SK-N-SH treated with all-trans-retinoic acid at 6 μM for 48 hours (cell line): ENCODE measurements around the gene F8.

Source experiments
- BACH2 ChIP-seq: fragments of 250-450 bp; sonication (Bioruptor Pico); IDR thresholded peaks from 2 replicates; pipeline ENCODE4 v1.9.0; 2021; ENCODE audit warnings: mild to moderate bottlenecking, borderline replicate concordance
- ESRRG ChIP-seq: fragments of 250-450 bp; sonication (Bioruptor Pico); IDR thresholded peaks from 2 replicates; pipeline ENCODE4 v1.6.1; 2021; ENCODE audit warnings: mild to moderate bottlenecking
- GLIS3 ChIP-seq: fragments of 250-450 bp; sonication (Bioruptor Pico); IDR thresholded peaks from 2 replicates; pipeline ENCODE4 v1.5.0; 2020; ENCODE audit warnings: mild to moderate bottlenecking, moderate library complexity
- RARB ChIP-seq: fragments of 250-450 bp; sonication (Bioruptor Pico); IDR thresholded peaks from 2 replicates; pipeline ENCODE4 v1.8.0; 2021; ENCODE audit warnings: mild to moderate bottlenecking, moderate library complexity
- SNAI2 ChIP-seq: fragments of 250-450 bp; sonication (Bioruptor Pico); IDR thresholded peaks from 2 replicates; pipeline ENCODE4 v1.5.0; 2020; ENCODE audit warnings: mild to moderate bottlenecking, moderate library complexity
- ZFP3 ChIP-seq: fragments of 250-450 bp; sonication (Bioruptor Pico); IDR thresholded peaks from 2 replicates; pipeline ENCODE4 v1.5.0; 2020; ENCODE audit warnings: mild to moderate bottlenecking, moderate library complexity
- ZNF565 ChIP-seq: fragments of 450-650 bp; formaldehyde crosslinking; conservative IDR thresholded peaks from 2 replicates; pipeline ENCODE4 v1.5.0; 2020; ENCODE audit warnings: low read depth, mild to moderate bottlenecking, moderate library complexity
- TF ChIP-seq, protein P1 (sequence below): fragments of 250-450 bp; sonication (Bioruptor Pico); IDR thresholded peaks from 2 replicates; pipeline ENCODE4 v1.8.0; 2020; ENCODE audit warnings: mild to moderate bottlenecking, moderate library complexity, borderline replicate concordance
- TF ChIP-seq, protein P2 (sequence below): fragments of 250-450 bp; sonication (Bioruptor Pico); IDR thresholded peaks from 2 replicates; pipeline ENCODE4 v1.8.0; 2021; ENCODE audit warnings: low read depth, mild to moderate bottlenecking, moderate library complexity, borderline replicate concordance
- TF ChIP-seq, protein P3 (sequence below): fragments of 250-450 bp; sonication (Bioruptor Pico); IDR thresholded peaks from 2 replicates; pipeline ENCODE4 v1.5.1; 2020; ENCODE audit warnings: low read depth, mild to moderate bottlenecking, moderate library complexity

DNA sequence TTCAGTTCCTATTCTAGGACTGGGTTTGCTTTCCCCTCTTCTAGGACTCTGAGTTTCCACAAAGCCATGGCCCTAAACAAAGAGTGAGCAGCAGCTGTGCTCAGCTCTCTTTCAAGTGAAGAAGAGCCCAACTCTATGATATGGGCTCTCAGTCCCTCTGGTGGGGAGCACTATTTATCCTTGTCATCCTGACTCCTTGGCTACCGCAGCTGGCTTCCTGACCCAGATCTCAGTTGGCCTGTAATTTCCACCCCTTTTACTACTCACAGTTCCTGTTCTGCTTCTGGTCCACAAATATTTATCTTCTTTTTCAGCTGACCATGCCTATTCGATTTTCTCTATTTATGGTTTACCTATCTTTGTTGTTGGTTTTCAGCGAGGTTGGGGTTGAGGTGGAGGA lies 33.8 kb downstream of the F8 start:
- no peak for TF ChIP-seq ZNF565
- TF ChIP-seq BACH2 (CRISPR knock-in tag), result no peak
- TF ChIP-seq, protein P1, sequence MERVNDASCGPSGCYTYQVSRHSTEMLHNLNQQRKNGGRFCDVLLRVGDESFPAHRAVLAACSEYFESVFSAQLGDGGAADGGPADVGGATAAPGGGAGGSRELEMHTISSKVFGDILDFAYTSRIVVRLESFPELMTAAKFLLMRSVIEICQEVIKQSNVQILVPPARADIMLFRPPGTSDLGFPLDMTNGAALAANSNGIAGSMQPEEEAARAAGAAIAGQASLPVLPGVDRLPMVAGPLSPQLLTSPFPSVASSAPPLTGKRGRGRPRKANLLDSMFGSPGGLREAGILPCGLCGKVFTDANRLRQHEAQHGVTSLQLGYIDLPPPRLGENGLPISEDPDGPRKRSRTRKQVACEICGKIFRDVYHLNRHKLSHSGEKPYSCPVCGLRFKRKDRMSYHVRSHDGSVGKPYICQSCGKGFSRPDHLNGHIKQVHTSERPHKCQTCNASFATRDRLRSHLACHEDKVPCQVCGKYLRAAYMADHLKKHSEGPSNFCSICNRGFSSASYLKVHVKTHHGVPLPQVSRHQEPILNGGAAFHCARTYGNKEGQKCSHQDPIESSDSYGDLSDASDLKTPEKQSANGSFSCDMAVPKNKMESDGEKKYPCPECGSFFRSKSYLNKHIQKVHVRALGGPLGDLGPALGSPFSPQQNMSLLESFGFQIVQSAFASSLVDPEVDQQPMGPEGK (CRISPR knock-in tag), result no peak
- no peak for TF ChIP-seq ZFP3 (CRISPR knock-in tag)
- TF ChIP-seq SNAI2 (CRISPR knock-in tag), result no peak
- TF ChIP-seq, protein P2, sequence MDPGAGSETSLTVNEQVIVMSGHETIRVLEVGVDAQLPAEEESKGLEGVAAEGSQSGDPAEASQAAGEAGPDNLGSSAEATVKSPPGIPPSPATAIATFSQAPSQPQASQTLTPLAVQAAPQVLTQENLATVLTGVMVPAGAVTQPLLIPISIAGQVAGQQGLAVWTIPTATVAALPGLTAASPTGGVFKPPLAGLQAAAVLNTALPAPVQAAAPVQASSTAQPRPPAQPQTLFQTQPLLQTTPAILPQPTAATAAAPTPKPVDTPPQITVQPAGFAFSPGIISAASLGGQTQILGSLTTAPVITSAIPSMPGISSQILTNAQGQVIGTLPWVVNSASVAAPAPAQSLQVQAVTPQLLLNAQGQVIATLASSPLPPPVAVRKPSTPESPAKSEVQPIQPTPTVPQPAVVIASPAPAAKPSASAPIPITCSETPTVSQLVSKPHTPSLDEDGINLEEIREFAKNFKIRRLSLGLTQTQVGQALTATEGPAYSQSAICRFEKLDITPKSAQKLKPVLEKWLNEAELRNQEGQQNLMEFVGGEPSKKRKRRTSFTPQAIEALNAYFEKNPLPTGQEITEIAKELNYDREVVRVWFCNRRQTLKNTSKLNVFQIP, result no peak
- TF ChIP-seq RARB (CRISPR knock-in tag), result no peak
- no peak for TF ChIP-seq ESRRG (CRISPR knock-in tag)
- TF ChIP-seq GLIS3 (CRISPR knock-in tag), result no peak
- TF ChIP-seq, protein P3, sequence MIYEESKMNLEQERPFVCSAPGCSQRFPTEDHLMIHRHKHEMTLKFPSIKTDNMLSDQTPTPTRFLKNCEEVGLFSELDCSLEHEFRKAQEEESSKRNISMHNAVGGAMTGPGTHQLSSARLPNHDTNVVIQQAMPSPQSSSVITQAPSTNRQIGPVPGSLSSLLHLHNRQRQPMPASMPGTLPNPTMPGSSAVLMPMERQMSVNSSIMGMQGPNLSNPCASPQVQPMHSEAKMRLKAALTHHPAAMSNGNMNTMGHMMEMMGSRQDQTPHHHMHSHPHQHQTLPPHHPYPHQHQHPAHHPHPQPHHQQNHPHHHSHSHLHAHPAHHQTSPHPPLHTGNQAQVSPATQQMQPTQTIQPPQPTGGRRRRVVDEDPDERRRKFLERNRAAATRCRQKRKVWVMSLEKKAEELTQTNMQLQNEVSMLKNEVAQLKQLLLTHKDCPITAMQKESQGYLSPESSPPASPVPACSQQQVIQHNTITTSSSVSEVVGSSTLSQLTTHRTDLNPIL (CRISPR knock-in tag), result no peak
